NCI-H1105 treated with DMSO at 0.1 percent for 48 hours (cell line): ENCODE measurements around the gene SMCO3.
A peak's percentile ranks its signal among the peaks of the same experiment; 100 is the strongest.
"Not testable (repeated sequence)": the region's sequence is repeated elsewhere in the genome, so short reads cannot be mapped to it uniquely, and the experiment has no call there.

Experiments used
- DNase-seq: peaks from one replicate; lab custom pipeline; 2025; lab: John Stamatoyannopoulos, UW

Gene SMCO3

DNA sequence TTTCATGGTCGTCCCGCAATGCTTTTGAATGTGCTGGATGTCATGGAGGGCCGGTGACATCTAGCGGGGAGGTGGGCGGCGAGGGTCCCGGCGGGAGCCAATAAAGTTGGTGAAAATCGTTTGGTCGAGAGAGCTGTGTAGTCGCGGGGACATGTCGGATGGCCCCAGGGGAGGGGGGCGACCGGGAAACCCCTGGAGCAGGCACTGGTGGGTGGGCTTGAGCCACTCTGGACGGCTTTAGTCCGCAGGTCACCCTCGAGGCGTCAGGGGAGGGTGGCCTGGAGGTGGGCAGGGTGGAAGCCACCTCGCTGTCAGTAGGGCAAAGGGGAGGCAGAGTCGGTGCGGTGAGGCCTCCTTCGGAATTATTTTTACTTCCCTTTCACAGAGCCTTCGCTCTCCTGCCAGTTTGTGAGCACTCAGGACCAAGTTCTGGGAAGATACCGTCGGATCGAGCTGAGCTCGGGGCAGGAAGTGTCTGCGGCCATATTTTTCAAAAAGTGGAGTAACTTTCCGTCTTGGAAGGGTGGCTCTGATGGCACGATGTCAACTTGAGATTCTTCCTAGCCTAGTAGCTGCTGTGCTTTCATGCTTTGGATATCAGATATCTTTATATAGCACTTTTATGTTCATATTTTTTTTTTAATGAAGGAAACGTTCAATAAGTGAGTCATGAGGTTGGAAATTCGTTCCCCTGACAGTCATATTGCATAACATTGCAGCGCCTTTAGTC, 38.9 kb downstream of the SMCO3 start:
- no peak for DNase-seq

DNA sequence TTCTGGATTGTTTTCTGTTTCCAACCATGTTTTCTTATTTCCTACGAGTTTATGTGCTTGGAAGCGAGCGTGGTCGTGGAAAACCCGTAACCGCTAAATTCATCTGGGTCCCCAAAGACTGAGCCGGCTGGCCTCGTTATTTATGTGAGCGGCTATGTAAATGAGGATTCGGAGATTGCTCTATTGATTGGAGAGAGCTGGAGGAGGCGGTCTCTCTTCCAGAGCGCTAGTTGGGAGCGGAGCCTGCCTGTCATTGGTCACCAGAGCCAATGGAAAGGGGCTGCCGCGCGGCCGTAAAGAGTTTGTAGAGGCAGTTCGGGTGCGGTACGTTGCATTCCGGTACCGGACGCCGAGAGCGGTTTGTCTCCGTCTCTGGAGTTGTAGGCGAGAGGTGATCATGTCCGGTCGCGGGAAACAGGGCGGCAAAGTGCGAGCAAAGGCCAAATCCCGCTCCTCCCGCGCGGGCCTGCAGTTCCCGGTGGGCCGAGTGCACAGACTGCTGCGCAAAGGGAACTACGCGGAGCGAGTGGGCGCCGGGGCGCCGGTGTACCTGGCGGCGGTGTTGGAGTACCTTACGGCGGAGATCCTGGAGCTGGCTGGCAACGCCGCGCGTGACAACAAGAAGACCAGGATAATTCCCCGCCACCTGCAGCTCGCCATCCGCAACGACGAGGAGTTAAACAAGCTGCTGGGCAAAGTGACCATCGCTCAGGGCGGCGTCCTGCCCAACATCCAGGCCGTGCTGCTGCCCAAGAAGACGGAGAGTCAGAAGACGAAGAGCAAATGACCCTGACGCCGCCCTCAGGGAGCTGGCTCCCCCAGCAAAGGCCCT, 39.7 kb downstream of the SMCO3 start:
- no peak for DNase-seq

DNA sequence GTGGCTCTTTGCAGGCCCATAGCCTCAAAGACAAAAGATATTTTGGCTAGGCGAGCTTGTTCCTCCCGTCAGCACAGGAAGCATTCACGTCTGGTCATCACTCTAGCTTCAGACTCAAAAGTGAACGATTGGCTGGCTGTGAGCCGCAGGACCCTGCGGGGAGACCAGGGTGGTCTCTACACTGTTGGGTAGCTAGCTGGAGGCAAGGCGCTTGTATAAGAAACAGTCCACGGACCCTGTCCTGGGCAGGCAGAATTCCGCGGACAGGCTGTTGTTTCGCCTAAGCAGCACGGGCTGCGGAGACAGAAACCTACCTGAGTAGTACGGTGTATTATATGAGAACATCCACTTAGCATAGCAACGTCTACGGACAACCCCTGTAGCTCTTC, 40.3 kb downstream of the SMCO3 start:
- DNase-seq = no peak

DNA sequence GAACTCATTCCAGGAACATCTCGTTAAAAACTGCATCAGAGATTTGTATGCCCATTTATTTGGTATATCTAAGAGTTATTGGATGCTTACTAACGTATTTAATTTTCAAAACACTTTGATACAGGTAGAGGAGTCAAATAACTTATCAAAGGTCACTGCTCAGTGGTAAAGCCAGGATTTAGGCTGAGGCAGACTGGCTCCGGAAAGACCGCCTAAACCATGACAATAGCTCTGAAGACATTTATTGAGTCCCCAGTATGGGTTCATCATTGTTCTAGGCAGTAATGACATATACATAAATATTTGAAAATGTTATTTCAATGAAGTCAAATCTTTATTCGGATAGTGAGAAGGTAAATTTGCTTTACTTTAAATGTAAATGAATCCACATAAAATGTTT, 41.0 kb downstream of the SMCO3 start:
- DNase-seq = no peak

DNA sequence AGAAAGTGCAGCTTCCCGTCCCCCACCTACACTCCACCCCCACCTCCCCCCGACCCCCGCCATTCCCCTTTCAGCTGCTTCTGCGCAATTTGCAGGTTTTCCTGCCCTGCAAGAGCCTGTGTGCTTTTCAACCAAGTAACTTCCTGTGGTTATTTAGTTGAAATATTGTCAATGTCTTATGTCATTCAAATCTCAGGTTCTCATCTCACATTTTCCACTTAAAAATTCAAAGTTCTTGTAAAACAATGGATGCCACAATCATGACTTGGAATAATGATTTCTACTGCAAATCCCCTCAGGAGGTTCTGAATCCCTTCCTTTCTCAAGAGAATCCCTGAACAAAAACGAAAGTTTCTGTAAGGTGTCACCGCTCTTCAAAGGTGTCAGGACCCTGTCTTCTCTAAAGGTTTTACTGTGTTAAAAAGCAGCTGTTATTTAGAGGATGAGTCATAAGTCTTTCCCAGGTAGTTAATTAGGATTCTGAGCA, 42.3 kb downstream of the SMCO3 start:
- DNase-seq = no peak

DNA sequence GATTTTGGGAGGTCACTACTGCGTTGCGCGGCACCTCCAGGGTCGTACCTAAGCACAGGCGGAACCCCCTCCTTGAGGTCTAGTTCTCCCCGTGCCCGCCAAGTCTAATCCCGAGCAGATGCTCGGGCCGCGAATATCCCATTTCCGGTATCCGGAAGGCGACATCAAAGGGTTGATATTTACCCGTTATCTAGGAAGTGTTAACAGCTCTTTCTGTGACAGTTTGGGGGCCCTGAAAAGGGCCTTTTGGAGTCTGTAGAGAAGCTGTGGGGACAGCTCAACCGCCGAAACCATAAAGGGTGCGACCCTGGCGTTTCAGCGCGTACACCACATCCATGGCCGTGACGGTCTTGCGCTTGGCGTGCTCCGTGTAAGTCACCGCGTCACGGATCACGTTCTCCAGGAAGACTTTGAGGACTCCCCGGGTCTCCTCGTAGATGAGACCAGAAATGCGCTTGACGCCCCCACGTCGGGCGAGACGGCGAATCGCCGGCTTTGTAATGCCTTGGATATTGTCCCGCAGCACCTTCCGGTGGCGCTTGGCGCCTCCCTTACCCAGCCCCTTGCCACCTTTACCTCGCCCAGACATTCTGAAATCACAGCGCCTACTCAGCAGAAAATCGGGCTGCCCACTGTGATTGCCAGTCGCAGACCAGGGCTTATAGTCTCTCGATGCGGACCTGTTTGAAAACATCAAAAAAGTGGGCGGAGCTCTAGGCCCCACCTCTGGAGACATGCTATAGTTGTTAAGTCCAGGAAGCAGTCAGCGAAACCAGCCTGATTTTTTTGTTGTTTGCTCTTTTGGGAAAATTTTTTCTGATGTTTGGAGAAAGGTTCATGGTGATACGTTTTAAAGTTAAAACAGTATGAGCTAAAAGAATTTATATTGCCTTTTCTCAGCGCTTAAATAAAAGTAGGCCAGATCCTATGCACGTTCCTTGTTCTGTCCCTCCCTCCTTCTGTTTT, 43.2 kb downstream of the SMCO3 start:
- DNase-seq = peak; percentile 82

DNA sequence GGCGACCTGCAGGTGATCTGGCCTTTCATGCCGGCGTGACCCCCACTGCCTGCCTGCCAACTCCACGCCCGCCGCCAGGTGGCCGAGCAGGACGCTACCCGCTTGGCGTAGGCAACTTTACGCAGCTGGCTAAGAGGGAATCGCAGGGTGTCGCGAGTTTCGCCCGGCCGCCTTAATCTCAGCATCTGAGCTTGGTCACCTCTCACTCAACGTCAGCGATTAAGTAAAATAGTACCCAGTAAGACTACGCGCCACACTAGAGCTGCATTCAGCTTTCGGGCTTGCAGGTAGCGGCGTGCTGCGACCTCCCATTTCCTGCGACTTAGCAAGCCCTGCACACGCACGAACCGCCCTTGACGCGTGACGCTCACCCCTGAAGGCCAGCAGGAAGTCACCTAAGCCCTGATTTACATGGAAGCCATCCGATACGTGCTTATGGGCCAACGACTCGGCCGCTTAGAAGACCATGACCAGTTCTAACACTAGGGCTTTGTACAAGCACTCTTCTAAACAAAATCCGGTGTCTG, 44.0 kb downstream of the SMCO3 start:
- DNase-seq = peak; percentile 92

DNA sequence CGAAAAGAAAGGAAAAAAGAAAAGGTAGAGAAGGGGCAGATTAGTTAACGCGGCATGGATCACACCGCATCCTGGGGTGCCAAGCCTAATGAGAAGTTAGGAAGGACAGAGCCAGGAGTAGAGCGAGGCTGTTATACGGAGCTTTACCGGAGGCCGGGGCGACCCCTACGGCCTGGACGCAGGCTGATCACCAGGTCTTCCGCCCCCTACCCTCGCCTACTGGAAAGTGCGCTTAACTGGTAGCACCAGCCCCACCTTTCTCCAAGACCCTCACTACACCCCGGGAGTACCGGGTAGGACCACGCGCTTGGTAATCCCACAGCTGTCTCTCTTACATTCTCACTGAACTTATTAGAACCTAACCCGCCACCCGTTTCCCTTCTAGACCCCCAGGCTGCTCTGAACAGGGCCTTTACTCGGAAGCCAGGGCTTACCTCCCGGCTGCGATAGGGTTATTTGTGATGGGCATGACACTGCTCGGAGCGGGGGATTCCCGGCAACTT, 44.5 kb downstream of the SMCO3 start:
- no peak for DNase-seq

DNA sequence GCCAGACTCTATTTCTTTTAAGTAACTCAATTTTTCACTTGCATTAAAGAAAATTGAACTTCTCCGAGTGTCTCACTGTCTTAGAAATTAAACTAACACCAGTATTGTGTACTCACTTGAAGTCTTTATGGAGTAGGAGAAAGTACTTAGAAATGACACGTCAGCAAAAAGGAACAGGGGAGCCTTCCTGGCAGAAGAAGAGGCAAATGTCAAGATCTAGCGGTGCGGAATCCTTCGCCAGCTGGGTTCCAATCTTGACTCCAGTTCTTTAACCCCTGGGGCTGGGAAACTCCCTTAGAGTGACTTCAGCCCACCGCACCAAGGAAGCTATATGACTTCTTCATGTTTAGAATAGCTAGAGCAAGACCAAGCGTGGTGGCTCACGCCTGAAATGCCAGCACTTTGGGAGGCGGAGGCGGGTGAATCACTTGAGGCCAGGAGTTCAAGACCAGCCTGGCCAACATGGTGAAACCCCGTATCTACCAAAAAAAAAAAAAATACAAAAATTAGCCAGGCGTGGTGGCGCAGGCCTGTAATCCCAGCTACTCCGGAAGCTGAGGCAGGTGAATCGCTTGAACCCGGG, 45.1 kb downstream of the SMCO3 start:
- no peak for DNase-seq

DNA sequence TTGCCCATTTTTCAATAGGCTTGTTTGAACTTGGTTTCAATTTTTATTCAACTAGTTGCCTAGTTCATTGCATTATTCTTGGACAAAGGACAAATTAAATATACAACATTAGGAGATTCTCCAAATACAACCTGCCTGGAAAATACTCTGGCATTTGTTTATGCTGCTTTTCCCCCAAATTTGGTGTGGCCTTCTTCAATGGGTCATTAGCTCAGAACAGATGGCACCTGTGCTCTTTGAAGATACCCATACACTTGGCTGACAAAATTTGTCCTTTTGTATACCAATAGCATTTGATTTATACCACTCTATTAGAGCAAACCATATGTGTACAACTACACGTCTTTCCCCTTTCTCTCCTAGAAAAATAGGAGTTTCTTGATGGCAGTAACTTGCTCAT, 46.4 kb downstream of the SMCO3 start:
- DNase-seq = no peak

DNA sequence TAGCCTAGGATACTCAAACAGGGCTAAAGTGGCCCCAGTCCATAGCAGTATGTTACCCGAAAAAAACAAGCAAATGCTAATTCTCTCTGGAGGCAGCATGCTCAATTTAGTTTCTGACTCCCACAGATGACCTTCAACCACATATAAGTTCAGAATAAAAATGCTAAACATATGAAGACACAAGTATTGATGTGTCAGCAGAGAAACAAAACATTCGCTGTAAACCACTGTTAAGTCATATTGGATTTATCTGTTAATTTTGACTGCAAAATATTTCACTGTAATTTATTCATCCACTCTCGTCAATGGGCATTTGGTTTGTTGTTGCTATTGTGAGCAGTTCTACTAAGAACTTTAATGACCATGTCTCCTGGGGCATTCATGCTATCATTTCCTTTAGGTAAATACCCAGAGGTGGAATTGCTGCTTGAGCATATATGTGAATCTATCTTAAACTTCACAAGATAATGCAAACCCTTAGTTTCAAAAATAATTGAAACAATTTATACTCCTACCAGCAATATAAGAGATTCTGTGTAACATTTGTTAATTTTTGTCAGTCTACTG, 47.2 kb downstream of the SMCO3 start:
- no peak for DNase-seq

DNA sequence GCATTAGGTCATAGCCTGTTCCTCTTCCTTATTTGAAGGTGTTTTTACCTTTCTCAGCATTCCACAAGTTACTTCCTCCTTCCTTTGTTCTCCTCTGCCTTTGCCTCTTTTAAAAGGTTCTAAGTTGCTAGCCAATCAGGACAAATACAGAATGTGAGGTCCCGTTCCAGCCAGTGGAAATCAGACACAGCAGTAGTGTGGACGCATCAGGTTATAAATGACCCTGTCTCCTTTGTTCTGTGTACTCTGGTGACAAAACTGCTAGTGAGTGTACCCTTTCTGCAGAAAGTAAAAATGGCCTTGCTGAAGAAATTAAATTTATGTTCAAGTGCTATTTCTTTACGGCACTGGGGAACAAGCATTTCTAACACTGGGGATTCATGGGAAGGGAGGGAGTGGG, 48.0 kb downstream of the SMCO3 start:
- DNase-seq = not testable (repeated sequence)

DNA sequence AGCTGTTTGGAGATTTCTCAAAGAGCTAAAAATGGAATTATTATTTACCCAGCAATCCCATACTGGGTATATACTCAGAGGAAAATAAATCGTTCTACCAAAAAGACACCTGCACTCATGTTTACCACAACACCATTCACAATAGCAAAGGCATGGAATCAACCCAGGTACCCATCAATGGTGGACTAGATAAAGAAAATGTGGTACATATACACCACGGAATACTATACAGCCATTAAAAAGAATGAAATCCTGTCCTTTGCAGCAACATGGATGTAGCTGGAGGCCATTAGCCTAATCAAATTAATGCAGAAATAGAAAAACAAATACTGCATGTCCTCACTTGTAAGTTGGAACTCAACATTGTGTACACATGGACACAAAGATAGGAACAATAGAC, 48.6 kb downstream of the SMCO3 start:
- DNase-seq = no peak

DNA sequence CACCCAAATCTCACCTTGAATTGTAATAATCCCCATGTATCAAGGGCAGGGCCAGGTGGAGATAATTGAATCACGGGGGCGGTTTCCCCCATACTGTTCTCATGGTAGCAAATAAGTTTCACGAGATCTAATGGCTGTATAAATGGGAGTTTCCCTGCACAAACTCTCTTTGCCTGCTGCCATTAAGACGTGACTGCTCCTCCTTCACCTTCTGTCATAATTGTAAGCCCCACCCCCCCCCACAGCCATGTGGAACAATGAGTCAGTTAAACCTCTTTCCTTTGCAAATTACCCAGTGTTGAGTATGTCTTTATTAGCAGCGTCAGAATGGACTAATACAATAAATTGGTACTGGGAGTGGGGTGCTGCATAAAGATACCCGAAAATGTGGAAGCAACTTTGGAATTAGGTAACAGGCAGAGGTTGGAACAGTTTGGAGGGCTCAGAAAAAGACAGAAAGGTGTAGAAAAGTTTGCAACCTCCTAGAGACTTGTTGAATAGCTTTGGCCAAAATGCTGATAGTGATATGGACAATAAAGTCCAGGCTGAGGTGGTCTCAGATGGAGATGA, 54.2 kb downstream of the SMCO3 start:
- not testable (repeated sequence) for DNase-seq

DNA sequence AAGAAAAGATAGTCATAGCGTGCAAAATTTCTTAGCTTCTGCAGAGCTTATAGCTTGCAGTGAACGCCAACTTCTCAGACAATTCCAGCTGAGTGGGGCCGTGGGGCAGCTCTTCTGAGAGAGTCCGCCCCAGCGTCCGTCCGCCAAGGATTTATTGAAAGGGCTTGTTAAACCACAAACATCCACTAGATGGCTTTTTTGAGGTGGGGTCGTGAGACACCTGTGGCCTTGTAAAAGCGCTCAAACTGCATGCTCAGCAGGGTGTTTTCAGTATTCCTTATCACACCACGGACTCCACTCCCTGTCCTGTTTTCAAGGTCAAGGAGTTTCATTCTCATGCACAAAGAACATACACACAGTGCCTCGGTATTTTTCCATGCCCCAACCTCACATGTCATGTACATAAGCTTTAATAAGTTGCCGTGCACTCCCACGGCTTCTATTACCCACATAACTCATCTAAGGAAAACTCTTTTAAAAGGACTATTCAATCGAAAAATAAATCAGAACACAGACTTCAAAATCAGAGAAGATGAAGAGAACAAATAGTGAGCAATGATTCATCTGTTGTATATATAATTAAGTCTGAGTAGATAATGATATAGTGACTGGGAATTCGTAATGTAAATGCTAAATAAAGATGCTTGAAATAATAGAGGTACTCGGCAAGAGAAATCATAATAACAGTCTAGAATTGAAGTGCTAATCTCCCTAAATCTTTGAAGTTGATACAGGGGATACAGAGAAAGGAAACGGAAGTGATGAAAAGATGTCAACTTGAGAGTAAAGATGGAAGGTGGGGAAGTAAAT, 57.4 kb downstream of the SMCO3 start:
- DNase-seq = no peak
